ENCODE data around the gene ZNG1E. TPM values are rescaled to one million over a fixed set of nuclear protein-coding genes. Genes with fewer than 3 reads are reported as not detected.
A peak's percentile ranks its signal among the peaks of the same experiment; 100 is the strongest.
"Not testable (repeated sequence)": the region's sequence is repeated elsewhere in the genome, so short reads cannot be mapped to it uniquely, and the experiment has no call there.

ZNG1E gene
- total RNA-seq = 16.4 TPM
- long read RNA-seq, transcript CBWD5-202 (3 exons, 1,347 nt) = major isoform, 9 of 18 reads
- long read RNA-seq, partial matches to known transcripts = 0 of 18 reads
- long read RNA-seq, other reads (novel, unspliced or antisense) = 2 of 18 reads

GRCh38 chr9:65675589-65676021 lies at the start of gene ZNG1E:
TSS of gene ZNG1E (plus strand) at chr9:65675928. CDS start at chr9:65675977, 49 bp downstream.
- H3K36me3 ChIP-seq; H3K9me3 ChIP-seq (replicated peaks); intact Hi-C loops (cut with micrococcal nuclease); H3K27me3 ChIP-seq (ENCODE audit: low read depth); H3K4me1 ChIP-seq: not testable (repeated sequence)
- Histone ChIP-seq H3K4me3 (peak within 1 kb of the TSS; percentile 65), H3K27ac (replicated peaks) (peak within 1 kb of the TSS; percentile 76)
- peak; percentile 39 for DNase-seq

DNA sequence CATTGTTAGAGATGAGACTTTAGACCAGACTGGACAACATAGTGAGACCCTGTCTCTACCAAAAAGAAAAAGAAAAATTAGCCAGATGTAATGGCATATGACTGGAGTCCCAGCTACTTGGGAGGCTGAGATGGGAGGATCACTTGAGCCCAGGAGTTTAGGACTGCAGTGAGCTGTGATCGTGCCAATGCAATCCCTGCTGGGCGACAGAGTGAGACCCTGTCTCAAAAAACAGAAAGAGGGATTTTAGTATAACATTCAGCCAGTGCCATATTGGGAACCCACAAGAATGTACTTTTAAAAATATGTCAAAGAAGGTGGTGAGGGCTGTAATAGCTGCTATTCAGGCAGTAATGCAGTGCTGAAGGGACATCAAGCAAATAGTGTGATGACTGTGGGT lies 2.1 kb upstream of the ZNG1E start:
- H3K27me3 ChIP-seq (ENCODE audit: low read depth); H3K9me3 ChIP-seq (replicated peaks); H3K36me3 ChIP-seq; H3K4me1 ChIP-seq; H3K27ac ChIP-seq (replicated peaks); H3K4me3 ChIP-seq; intact Hi-C loops (cut with micrococcal nuclease); DNase-seq: not testable (repeated sequence)

DNA sequence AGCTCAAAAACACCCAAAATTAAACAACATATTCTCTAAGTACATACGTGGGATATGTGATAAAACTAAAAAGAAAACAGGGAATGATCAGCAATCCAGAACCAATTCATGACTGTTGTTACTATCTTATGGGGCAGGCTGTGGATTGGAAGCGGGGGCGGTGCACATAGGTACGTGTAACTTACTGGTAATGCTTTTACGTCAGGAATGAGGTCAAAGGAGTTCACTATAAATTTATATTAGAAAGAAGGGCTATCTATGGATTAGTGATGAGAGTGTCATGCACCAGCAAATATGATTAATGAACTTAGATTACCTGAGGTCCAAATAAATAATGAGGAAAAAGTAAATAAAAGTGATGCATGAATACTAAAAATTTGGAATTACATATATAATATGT lies 710 bp upstream of the ZNG1E start:
- DNase-seq; intact Hi-C loops (cut with micrococcal nuclease); H3K36me3 ChIP-seq; H3K4me1 ChIP-seq; H3K9me3 ChIP-seq (replicated peaks); H3K27me3 ChIP-seq (ENCODE audit: low read depth); H3K27ac ChIP-seq (replicated peaks): not testable (repeated sequence)
- peak overlapping the region; percentile 65 for H3K4me3 ChIP-seq

DNA sequence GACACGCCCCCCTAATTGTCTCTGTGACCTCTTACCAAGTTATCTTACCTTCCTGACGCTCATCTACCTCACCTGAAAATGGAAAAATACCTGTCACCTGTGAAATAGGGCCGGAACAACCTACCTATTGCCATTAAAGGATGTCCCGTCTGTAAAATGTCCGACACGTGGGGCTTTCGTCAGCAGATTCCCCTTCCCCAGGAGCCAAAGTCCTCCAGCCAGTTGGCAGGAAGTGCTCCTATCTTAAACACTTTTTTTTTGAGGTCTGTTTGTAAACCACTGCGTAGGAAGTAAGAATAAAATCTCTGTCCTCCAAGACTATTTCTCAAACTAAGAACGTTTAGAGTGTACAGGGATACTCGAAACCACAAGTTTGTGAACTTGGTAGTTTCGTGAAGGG lies 661 bp downstream of the ZNG1E start:
- intact Hi-C loops (cut with micrococcal nuclease); DNase-seq; H3K36me3 ChIP-seq; H3K9me3 ChIP-seq (replicated peaks); H3K27me3 ChIP-seq (ENCODE audit: low read depth); H3K4me1 ChIP-seq: not testable (repeated sequence)
- Histone ChIP-seq H3K27ac (replicated peaks) (peak overlapping the region; percentile 46), H3K4me3 (peak overlapping the region; percentile 50)

DNA sequence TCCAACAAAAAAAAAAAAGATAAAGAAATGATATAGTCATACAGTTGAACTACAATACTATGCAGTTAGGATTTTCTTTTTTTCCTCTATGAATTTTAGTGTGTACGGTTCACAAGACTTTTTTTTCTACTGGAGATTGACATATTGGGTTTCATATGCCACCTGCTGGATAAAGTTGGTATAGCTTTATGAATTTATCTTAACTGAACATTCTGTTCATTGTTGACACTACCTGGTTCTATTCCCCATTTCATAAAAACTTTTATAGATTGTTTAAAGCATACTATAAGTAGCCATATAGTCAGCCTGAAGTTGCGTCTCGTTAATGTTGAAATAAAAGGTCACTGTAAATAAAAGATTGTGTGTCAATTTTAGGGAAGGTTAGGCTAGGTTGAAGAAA lies 2.8 kb downstream of the ZNG1E start:
- H3K9me3 ChIP-seq (replicated peaks); H3K4me1 ChIP-seq; H3K27me3 ChIP-seq (ENCODE audit: low read depth); DNase-seq; H3K36me3 ChIP-seq; H3K27ac ChIP-seq (replicated peaks); H3K4me3 ChIP-seq; intact Hi-C loops (cut with micrococcal nuclease): not testable (repeated sequence)
- TF ChIP-seq CTCF (IDR thresholded peaks at IDR 0.05; ENCODE audit: borderline replicate concordance) = peak; percentile 42

- H3K4me1 ChIP-seq; H3K27me3 ChIP-seq (ENCODE audit: low read depth); H3K9me3 ChIP-seq (replicated peaks); H3K36me3 ChIP-seq; intact Hi-C loops (cut with micrococcal nuclease); DNase-seq; H3K27ac ChIP-seq (replicated peaks); H3K4me3 ChIP-seq: not testable (repeated sequence)
These were observed 27.8 kb downstream of the ZNG1E start for GRCh38 chr9:65703550-65703949.

DNA sequence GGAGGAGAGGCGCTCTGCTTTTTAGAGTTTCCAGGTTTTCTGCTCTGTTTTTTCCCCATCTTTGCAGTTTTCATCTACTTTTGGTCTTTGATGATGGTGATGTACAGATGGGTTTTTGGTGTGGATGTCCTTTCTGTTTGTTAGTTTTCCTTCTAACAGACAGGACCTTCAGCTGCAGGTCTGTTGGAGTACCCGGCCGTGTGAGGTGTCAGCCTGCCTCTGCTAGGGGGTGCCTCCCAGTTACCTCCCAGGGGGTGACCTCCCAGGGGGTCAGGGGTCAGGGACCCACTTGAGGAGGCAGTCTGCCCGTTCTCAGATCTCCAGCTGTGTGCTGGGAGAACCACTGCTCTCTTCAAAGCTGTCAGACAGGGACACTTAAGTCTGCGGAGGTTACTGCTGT lies 38.7 kb downstream of the ZNG1E start:
- H3K27me3 ChIP-seq (ENCODE audit: low read depth); intact Hi-C loops (cut with micrococcal nuclease): not testable (repeated sequence)

GRCh38 chr9:65737096-65737564 lies 61.4 kb downstream of the ZNG1E start, which contains the start of gene FOXD4L4:
TSS of gene FOXD4L4 (plus strand) at chr9:65737146. CDS start at chr9:65737146, 0 bp downstream.
- intact Hi-C loops (cut with micrococcal nuclease) = not testable (repeated sequence)

More for the DNA sequence above, 38.7 kb downstream of the ZNG1E start:
- H3K36me3 ChIP-seq; DNase-seq; H3K9me3 ChIP-seq (replicated peaks); H3K4me3 ChIP-seq; H3K4me1 ChIP-seq; H3K27ac ChIP-seq (replicated peaks): not testable (repeated sequence)

GRCh38 chr9:65738133-65738532 lies 62.4 kb downstream of the ZNG1E start:
- H3K27ac ChIP-seq (replicated peaks); DNase-seq; H3K36me3 ChIP-seq; H3K4me3 ChIP-seq; H3K27me3 ChIP-seq (ENCODE audit: low read depth); intact Hi-C loops (cut with micrococcal nuclease); H3K9me3 ChIP-seq (replicated peaks); H3K4me1 ChIP-seq: not testable (repeated sequence)

More at GRCh38 chr9:65737096-65737564, 61.4 kb downstream of the ZNG1E start, which contains the start of gene FOXD4L4:
- H3K4me1 ChIP-seq; H3K36me3 ChIP-seq; H3K27ac ChIP-seq (replicated peaks); H3K27me3 ChIP-seq (ENCODE audit: low read depth); H3K9me3 ChIP-seq (replicated peaks): not testable (repeated sequence)
- H3K4me3 ChIP-seq = peak within 1 kb of the TSS; percentile 21
- peak; percentile 13 for DNase-seq

Other genes with a start within 250 kb of the ZNG1E start
- gene FOXD4L4, start 61.2 kb downstream of the ZNG1E start, total RNA-seq = not detected

Data from left ventricle myocardium inferior (tissue), 1 donor.